Measurements from ENCODE around the gene NOL11.

The NOL11 gene

DNA sequence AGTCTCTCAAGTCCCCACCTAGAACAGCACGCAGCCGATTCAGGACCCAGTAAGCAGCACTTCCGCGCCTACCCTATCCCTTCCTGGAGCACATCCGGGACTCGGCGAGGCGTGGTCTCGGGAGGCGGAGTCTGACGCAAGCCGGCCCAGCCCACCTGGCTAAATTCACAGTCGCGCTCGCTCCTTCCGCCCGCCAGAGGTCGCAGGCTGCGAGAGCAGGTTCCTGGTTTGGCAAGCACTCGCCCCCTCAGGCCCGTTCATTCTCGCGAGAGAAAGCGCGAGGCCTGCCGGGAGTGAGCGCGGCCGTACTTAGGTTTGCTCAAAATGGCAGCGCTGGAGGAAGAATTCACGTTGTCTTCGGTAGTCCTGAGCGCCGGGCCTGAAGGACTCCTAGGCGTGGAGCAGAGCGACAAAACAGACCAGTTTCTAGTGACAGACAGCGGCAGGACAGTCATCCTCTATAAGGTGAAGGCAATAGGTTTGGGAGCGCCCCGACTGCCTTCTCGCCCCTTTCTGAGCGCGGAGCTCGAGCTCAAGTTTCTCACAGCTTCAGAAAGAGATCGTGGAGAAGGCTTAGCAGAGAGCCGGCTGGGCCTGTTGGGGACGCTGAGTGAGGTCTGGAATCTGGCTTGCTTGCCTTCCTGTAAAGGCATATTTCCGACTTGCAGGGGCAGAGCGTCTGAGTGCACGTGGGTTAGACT is at the start of gene NOL11:
Gene NOL11 (plus strand): TSS at position 313 of the 701 bp plus-strand sequence. CDS start 12 bp downstream, at position 325.
- peak within 1 kb of the TSS; percentile 95 for H3K27ac ChIP-seq
- TF ChIP-seq, protein P1, sequence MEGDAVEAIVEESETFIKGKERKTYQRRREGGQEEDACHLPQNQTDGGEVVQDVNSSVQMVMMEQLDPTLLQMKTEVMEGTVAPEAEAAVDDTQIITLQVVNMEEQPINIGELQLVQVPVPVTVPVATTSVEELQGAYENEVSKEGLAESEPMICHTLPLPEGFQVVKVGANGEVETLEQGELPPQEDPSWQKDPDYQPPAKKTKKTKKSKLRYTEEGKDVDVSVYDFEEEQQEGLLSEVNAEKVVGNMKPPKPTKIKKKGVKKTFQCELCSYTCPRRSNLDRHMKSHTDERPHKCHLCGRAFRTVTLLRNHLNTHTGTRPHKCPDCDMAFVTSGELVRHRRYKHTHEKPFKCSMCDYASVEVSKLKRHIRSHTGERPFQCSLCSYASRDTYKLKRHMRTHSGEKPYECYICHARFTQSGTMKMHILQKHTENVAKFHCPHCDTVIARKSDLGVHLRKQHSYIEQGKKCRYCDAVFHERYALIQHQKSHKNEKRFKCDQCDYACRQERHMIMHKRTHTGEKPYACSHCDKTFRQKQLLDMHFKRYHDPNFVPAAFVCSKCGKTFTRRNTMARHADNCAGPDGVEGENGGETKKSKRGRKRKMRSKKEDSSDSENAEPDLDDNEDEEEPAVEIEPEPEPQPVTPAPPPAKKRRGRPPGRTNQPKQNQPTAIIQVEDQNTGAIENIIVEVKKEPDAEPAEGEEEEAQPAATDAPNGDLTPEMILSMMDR (conservative IDR thresholded peaks at IDR 0.05), result peak; percentile 97

DNA sequence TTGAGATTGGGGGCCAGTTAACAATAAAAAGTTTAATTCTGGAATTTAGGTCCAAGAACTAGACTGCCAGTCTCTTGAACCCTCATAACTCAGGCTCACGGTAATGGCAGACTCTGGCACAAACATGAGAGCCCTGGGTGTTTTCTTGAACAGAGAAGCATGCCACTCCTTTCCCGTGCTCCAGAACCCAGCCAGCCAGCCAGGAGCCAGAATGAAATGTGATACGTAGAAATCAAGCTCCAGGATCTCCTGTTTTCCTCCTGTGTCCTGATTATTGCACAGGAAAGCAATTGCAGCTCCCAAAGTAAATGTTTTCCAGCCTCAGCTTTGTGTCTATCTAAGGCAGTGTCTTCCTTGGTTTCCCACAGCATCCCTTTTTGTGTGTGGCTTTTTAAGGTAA is 46.2 kb upstream of the NOL11 start:
- H3K27ac ChIP-seq, result peak overlapping the region; percentile 55
- TF ChIP-seq, protein P1 (conservative IDR thresholded peaks at IDR 0.05), result no peak

DNA sequence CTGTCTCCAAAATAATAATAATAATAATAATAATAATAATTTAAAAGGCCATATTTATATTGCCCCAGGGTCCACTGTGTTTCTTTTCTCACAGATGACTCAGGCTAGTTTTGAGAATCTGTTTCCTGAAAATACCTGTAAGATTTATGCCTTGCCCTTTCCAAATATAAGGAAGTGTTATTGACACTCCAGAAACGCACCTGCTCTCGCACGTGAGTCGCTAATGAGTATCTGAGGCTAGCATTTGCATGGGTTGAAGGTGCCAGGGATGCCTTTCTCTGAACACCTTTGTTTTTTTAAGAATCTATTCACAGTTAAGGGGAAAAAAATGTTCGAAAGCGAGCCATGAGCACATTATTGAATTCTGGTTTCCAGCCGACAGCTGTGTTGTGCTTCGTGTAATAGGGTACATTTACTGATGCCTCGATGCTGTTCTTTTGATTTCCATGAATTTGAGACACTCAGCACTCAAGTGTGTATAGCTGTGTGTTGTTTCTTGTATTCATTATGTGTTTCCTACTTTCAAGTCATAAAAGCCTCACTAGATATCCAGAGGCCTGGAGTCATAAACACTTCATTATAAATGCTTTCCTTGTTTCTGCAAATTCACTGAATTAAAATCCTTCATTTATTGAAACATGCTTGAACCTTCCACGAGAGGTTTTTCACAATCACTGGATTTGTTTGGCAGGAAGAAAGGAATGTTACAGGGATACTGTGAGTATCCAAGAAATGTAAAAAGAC is 45.0 kb upstream of the NOL11 start:
- TF ChIP-seq, protein P1 (conservative IDR thresholded peaks at IDR 0.05), result no peak

DNA sequence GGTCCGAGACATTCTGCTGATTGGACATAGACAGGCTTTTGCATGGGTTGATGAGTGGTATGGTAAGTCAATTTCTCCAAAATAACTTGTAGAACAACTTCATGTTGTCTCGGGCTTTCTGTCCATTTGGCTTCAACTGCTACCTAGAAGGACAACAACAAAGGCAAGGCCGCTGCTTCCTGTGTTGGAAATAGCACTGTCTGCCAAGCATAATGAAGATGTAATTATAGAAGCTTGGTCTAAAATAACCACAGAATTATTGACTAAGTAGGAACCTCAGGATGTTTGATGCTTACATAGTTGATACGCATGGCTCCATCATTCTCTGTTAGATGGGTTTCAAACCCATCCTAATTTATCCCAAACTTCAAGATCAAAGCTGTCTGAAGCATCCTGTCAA is 42.3 kb upstream of the NOL11 start:
- TF ChIP-seq, protein P1 (conservative IDR thresholded peaks at IDR 0.05), result no peak

More for the DNA sequence above, 45.0 kb upstream of the NOL11 start:
- H3K27ac ChIP-seq, result no peak overlapping the region

DNA sequence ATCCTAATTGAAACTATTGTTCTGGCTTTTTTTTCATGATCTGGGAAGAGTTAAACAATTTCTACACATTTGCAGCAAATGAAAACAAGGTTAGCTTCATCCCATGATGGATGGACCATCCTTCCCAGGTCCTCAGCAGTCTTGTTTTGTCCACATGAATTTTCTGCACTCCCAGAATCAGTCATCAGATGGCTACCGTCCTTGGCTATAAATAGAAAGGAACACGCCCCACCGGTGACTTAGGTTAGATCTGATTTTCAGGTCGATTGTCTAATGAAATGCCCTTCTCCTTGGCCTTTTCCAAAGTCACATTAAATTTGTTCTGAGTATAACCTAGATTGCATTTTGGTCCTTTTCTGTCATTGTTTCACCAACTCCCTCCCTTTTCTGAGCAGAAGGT is 41.4 kb upstream of the NOL11 start:
- TF ChIP-seq, protein P1 (conservative IDR thresholded peaks at IDR 0.05), result no peak
- H3K27ac ChIP-seq, result no peak overlapping the region

More for the DNA sequence above, 42.3 kb upstream of the NOL11 start:
- no peak overlapping the region for H3K27ac ChIP-seq

DNA sequence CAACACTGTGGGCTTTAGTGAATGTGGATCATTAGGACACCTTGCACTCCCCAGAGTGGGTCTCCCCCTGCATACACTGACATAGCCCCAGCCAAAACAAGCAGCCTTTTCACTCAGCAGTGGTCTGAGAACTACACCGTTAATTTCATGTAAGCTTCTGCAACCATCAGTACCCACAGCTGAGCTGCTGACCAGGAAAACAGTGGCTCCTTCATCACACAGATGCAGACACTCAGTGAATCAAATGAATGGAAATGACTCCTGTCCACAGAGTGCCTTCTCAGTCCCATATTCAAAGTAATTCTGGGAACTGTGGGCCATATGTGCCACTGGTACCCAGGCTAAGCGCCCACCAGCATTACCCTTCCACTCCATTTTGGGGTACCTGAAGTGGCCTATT is 39.3 kb upstream of the NOL11 start:
- TF ChIP-seq, protein P1 (conservative IDR thresholded peaks at IDR 0.05), result no peak
- H3K27ac ChIP-seq, result no peak overlapping the region

DNA sequence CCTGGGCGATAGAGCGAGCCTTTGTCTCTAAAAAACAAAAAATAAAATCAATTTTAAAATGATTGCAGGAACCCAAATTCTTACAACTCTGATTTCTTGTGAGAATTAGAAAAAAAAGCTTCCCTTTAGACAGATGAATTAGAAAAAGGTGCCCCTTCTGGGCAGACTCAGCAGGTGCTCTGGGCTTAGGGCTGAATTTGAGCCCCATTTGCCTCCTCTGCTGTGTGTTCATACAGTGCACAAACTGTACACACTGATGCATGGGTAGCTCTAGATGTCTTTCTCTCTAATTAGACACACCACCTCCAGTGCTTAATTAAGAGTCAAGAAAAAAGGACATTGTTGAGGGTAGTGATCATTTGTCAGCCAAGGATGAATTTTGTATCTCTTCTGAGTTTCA is 38.5 kb upstream of the NOL11 start:
- TF ChIP-seq, protein P1 (conservative IDR thresholded peaks at IDR 0.05), result no peak
- no peak overlapping the region for H3K27ac ChIP-seq
